Astrocyte (in vitro differentiated cells and primary cell): ENCODE results near the gene SYCP1. TPM values are rescaled to one million over a fixed set of nuclear protein-coding genes. Genes with fewer than 3 reads are reported as not detected.

ENCODE experiments used
- DNase-seq: peaks from one replicate; pipeline ENCODE4 v3.0.0-alpha.2; 2010; ENCODE audit warnings: low read depth
- FAIRE-seq: peaks from 2 replicates; lab custom pipeline; 2011; peaks lifted over from hg19 to GRCh38; lab: Jason Lieb, UNC
- H2AFZ ChIP-seq: 2 replicates; pipeline ENCODE4 v1.6.0; 2012; ENCODE audit warnings: low read depth, low read length, inconsistent platforms
- H3K27ac ChIP-seq: 2 replicates; pipeline ENCODE4 v1.5.1; 2011; ENCODE audit warnings: low read depth, low read length, inconsistent platforms
- H3K27me3 ChIP-seq: 2 replicates; pipeline ENCODE4 v1.6.0; 2011; ENCODE audit warnings: low read length, inconsistent platforms; ENCODE audit not compliant: insufficient read depth
- H3K36me3 ChIP-seq: 2 replicates; pipeline ENCODE4 v1.5.1; 2011; ENCODE audit warnings: low read length, inconsistent platforms; ENCODE audit not compliant: insufficient read depth
- H3K4me1 ChIP-seq: 2 replicates; pipeline ENCODE4 v1.5.1; 2011; ENCODE audit warnings: low read length, inconsistent platforms; ENCODE audit not compliant: insufficient read depth
- H3K4me2 ChIP-seq: 2 replicates; pipeline ENCODE4 v1.6.0; 2012; ENCODE audit warnings: low read length, inconsistent platforms
- H3K4me3 ChIP-seq: 2 replicates; pipeline ENCODE4 v1.5.1; 2011; ENCODE audit warnings: low read depth, mild to moderate bottlenecking, low read length, inconsistent platforms; ENCODE audit not compliant: insufficient read depth
- H3K79me2 ChIP-seq: 2 replicates; pipeline ENCODE4 v1.6.0; 2012; ENCODE audit warnings: mild to moderate bottlenecking, low read length, inconsistent platforms; ENCODE audit not compliant: insufficient read depth
- H3K9ac ChIP-seq: 2 replicates; pipeline ENCODE4 v1.6.0; 2012; ENCODE audit warnings: mild to moderate bottlenecking, low read length, inconsistent platforms
- H3K9me3 ChIP-seq: 2 replicates; pipeline ENCODE4 v1.5.1; 2012; ENCODE audit warnings: low read depth, mild to moderate bottlenecking, low read length, inconsistent platforms; ENCODE audit not compliant: insufficient read depth
- H4K20me1 ChIP-seq: 2 replicates; pipeline ENCODE4 v1.6.0; 2012; ENCODE audit warnings: low read length, inconsistent platforms; ENCODE audit not compliant: insufficient read depth
- H3K27ac Mint-ChIP-seq: one replicate; pipeline ENCODE4 v1.8.0; 2021; ENCODE audit warnings: mild to moderate bottlenecking, mixed read lengths; ENCODE audit not compliant: unreplicated experiment
- H3K27me3 Mint-ChIP-seq: one replicate; pipeline ENCODE4 v1.8.0; 2021; ENCODE audit warnings: low read depth, mixed read lengths; ENCODE audit not compliant: unreplicated experiment
- H3K36me3 Mint-ChIP-seq: one replicate; pipeline ENCODE4 v1.8.0; 2021; ENCODE audit warnings: low read depth, mixed read lengths; ENCODE audit not compliant: unreplicated experiment
- H3K4me1 Mint-ChIP-seq: one replicate; pipeline ENCODE4 v1.8.0; 2021; ENCODE audit warnings: low read depth, mixed read lengths; ENCODE audit not compliant: unreplicated experiment
- H3K4me3 Mint-ChIP-seq: one replicate; pipeline ENCODE4 v1.8.0; 2021; ENCODE audit warnings: mild to moderate bottlenecking, moderate library complexity, mixed read lengths; ENCODE audit not compliant: unreplicated experiment
- H3K9me3 Mint-ChIP-seq: one replicate; pipeline ENCODE4 v1.8.0; 2021; ENCODE audit warnings: mild to moderate bottlenecking, mixed read lengths; ENCODE audit not compliant: unreplicated experiment
- EZH2 ChIP-seq: IDR thresholded peaks from 2 replicates; pipeline ENCODE4 v1.6.1; 2012; ENCODE audit warnings: mild to moderate bottlenecking, low read length, inconsistent platforms; ENCODE audit not compliant: insufficient read depth
- total RNA-seq: library from RNA; stranded (reverse); gene quantifications from 2 replicates; pipeline ENCODE4 v1.2.1, GENCODE V29; 2021
- TF ChIP-seq, protein P1 (sequence below): IDR thresholded peaks from 2 replicates; pipeline ENCODE4 v1.5.1; 2011; ENCODE audit warnings: low read depth, mild to moderate bottlenecking, inconsistent platforms, low read length, moderate library complexity; ENCODE audit not compliant: insufficient read depth

SYCP1 gene
- total RNA-seq, 1 donor from 2014 or later, result not detected

- no peaks in the 10 kb centered on the region for H3K27me3 Mint-ChIP-seq
- H3K36me3 Mint-ChIP-seq, result no peaks in the 10 kb centered on the region
- H3K9me3 Mint-ChIP-seq, result no peaks in the 10 kb centered on the region
These were observed 10.4 kb upstream of the SYCP1 start for GRCh38 chr1:114844270-114844669.

DNA sequence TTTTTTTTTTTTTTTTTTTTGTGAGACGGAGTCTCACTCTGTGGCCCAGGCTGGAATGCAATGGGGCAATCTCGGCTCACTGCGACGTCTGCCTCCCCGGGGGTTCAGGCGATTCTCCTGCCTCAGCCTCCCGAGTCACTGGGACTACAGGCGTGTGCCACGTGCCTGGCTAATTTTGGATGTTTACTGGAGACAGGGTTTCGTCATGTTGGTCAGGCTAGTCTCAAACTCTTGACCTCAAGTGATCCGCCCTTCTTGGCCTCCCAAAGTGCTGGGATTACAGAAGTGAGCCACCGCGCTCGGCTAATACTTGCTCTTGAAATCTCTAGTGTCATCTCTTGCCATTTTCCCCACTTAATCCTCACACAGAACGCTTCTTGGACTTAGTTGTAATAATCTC is 1.1 kb upstream of the SYCP1 start:
- Mint-ChIP-seq H3K9me3 (no peaks in the 10 kb centered on the region), H3K4me3 (no peak overlapping the region), H3K27me3 (peaks cover 18% of the 10 kb centered on the region)

More at GRCh38 chr1:114844270-114844669, 10.4 kb upstream of the SYCP1 start:
- no peaks in the 10 kb centered on the region for H3K4me1 ChIP-seq
- Mint-ChIP-seq H3K4me1 (no peaks in the 10 kb centered on the region), H3K4me3 (no peak overlapping the region), H3K27ac (no peak overlapping the region)
- no peak overlapping the region for H3K4me3 ChIP-seq
- H3K9ac ChIP-seq, result no peak overlapping the region
- H2AFZ ChIP-seq, result no peak overlapping the region
- H3K4me2 ChIP-seq, result no peak overlapping the region
- peaks cover 10% of the 10 kb centered on the region for H3K27me3 ChIP-seq
- TF ChIP-seq EZH2, result no peak
- TF ChIP-seq, protein P1, sequence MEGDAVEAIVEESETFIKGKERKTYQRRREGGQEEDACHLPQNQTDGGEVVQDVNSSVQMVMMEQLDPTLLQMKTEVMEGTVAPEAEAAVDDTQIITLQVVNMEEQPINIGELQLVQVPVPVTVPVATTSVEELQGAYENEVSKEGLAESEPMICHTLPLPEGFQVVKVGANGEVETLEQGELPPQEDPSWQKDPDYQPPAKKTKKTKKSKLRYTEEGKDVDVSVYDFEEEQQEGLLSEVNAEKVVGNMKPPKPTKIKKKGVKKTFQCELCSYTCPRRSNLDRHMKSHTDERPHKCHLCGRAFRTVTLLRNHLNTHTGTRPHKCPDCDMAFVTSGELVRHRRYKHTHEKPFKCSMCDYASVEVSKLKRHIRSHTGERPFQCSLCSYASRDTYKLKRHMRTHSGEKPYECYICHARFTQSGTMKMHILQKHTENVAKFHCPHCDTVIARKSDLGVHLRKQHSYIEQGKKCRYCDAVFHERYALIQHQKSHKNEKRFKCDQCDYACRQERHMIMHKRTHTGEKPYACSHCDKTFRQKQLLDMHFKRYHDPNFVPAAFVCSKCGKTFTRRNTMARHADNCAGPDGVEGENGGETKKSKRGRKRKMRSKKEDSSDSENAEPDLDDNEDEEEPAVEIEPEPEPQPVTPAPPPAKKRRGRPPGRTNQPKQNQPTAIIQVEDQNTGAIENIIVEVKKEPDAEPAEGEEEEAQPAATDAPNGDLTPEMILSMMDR, result no peak
- no peaks in the 10 kb centered on the region for H3K9me3 ChIP-seq
- no peak for FAIRE-seq
- no peaks in the 10 kb centered on the region for H4K20me1 ChIP-seq
- H3K79me2 ChIP-seq, result no peaks in the 10 kb centered on the region
- H3K36me3 ChIP-seq, result no peaks in the 10 kb centered on the region
- H3K27ac ChIP-seq, result no peak overlapping the region
- DNase-seq, result no peak

DNA sequence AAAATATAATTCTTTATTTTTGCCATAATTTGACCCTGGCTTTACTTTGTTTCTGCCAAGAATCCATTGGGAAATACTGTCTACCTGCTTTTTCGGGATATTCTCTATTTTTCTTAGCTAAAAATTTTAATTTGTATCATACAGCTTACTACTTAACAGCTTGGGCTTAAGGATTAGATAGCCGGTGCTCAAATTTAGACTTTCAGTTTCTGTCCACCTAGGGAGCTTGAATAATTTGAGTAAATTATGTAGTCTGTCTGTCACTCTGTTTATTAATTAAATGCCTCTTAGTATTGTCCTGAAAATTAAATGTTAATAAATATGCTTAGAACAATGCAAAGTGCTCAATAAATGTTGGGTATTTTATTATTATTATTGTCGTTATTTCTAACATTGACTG is 6.7 kb downstream of the SYCP1 start:
- Histone ChIP-seq H4K20me1 (no peaks in the 10 kb centered on the region), H3K4me2 (no peak overlapping the region), H3K9ac (no peak overlapping the region), H3K79me2 (no peaks in the 10 kb centered on the region), H2AFZ (no peak overlapping the region), H3K36me3 (no peaks in the 10 kb centered on the region), H3K4me3 (no peak overlapping the region), H3K9me3 (no peaks in the 10 kb centered on the region), H3K27me3 (peaks cover 2% of the 10 kb centered on the region), H3K4me1 (no peaks in the 10 kb centered on the region), H3K27ac (no peak overlapping the region)
- Mint-ChIP-seq H3K4me1 (no peaks in the 10 kb centered on the region), H3K36me3 (no peaks in the 10 kb centered on the region), H3K27me3 (no peaks in the 10 kb centered on the region), H3K4me3 (no peak overlapping the region), H3K9me3 (no peaks in the 10 kb centered on the region), H3K27ac (no peak overlapping the region)
- TF ChIP-seq, protein P1, result no peak
- TF ChIP-seq EZH2, result no peak
- no peak for DNase-seq
- no peak for FAIRE-seq

More for the DNA sequence above, 1.1 kb upstream of the SYCP1 start:
- Mint-ChIP-seq H3K36me3 (no peaks in the 10 kb centered on the region), H3K27ac (no peak overlapping the region), H3K4me1 (no peaks in the 10 kb centered on the region)
- Histone ChIP-seq H3K4me2 (no peak overlapping the region), H3K9me3 (no peaks in the 10 kb centered on the region), H3K27ac (no peak overlapping the region), H2AFZ (no peak overlapping the region), H3K79me2 (no peaks in the 10 kb centered on the region), H3K4me3 (no peak overlapping the region), H3K36me3 (no peaks in the 10 kb centered on the region), H4K20me1 (no peaks in the 10 kb centered on the region), H3K4me1 (peaks cover 4% of the 10 kb centered on the region), H3K9ac (no peak overlapping the region), H3K27me3 (peaks cover 18% of the 10 kb centered on the region)
- TF ChIP-seq, protein P1, result no peak
- no peak for TF ChIP-seq EZH2
- no peak for FAIRE-seq
- DNase-seq, result no peak
